NOMO-1 treated with DMSO at 0.1 percent for 48 hours (cell line): Measurements from ENCODE around the gene CACNA1F.

Source experiments
- DNase-seq: peaks from one replicate; lab custom pipeline; 2025; ENCODE audit not compliant: unreplicated experiment; lab: John Stamatoyannopoulos, UW

The CACNA1F gene

DNA sequence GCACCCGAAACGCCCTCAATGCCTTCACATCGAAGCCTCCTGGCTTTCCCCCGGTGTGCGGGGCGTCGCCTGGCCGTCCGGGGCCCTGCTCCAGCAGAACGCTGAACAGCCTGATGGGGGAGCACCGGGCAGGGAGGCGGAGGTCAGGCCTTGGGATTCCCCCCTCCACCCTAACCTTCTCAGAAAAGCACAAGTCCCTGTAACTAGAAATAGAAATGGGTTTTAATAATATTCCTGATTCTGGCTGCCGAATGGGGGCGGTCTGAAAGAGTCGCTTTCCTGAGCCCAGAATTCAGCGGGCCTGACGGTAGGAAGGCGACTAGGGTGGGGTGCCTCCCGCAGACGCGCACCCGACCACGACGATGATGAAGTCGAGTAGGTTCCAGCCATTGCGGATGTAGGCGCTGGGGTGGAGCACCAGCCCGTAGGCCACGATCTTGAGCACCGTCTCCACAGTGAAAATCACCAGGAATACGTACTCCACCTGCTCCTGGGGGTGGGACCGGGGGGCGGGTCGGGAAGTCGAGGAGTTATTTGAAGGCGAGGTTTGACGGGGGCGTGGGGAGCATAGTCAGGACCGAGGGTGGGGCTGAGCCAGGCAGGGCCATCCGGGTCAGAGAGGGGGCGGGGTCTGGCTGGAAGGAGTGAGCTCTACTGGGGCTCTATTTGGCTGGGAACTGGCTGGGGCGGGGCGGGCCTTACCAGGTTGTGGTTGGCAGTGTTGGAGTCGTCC lies 2.5 kb downstream of the CACNA1F start:
- peak; percentile 53 for DNase-seq

- no peak for DNase-seq
These were observed 5.0 kb downstream of the CACNA1F start for GRCh38 chrX:49228185-49228584.

GRCh38 chrX:49227726-49228125 lies 5.4 kb downstream of the CACNA1F start:
- no peak for DNase-seq

DNA sequence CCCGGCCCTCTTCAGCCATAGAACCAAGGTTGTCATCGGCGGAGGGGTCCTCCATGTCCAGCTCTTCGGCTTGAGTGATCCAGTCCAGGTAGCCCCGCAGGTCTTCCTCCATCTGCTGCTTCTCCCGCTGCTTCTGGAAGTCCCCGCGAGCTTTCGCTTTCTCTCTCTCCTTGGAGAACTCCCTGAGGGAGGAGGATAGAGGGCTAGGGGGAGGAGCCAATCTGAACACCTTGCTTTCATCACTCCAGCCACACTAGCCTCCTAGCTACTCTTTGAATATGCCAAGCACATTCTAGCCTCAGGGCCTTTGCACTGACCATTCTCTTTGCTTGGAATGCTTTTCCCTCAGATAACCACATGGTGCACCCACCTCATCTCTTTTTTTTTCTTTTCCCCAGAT lies 6.2 kb downstream of the CACNA1F start:
- no peak for DNase-seq

GRCh38 chrX:49225858-49226257 lies 7.3 kb downstream of the CACNA1F start:
- no peak for DNase-seq

DNA sequence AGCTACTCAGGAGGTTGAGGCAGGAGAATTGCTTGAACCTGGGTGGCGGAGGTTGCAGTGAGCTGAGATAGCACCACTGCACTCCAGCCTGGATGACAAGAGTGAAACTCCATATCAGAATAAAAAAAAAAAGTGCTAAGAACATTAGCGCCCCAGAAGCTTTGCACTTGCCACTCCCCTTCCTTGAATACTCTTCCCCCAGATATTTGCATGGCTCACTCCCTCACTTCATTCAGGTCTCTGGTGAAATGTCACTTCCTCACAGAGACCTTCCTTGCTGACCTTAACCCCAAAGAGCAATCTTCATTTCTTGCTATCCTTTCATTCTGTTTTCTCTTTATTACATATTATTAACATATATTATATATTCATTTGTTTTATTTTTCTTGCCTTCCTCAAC lies 11.3 kb downstream of the CACNA1F start:
- DNase-seq = no peak

GRCh38 chrX:49220100-49220499 lies 13.0 kb downstream of the CACNA1F start:
- no peak for DNase-seq

- no peak for DNase-seq
These were observed 18.1 kb downstream of the CACNA1F start for GRCh38 chrX:49214996-49215526.

DNA sequence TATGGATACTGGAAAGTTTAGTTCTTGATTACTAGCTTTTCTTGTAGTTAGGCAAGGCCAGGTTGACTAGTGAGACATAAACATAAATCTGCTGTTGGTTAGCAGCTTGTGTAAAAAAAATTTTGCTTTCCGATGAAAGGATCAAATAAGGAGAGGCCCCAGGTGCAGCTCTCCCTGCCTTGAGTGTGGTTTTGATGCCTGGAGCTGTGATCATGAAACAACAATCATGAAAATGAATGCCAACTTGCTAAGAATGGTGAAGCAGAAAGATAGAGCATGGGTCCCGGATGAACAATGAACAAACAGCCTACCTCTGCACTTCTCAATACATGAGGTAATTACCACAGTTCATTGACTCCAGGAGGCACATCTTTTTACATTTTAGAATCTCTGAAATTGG lies 18.7 kb downstream of the CACNA1F start:
- no peak for DNase-seq

- DNase-seq = no peak
These were observed 20.3 kb downstream of the CACNA1F start for GRCh38 chrX:49212861-49213260.

- no peak for DNase-seq
These were observed 20.9 kb downstream of the CACNA1F start for GRCh38 chrX:49212209-49212608.

- no peak for DNase-seq
These were observed 22.1 kb downstream of the CACNA1F start for GRCh38 chrX:49211074-49211473.

- no peak for DNase-seq
These were observed 22.7 kb downstream of the CACNA1F start for GRCh38 chrX:49210406-49210805.

- no peak for DNase-seq
These were observed 23.5 kb downstream of the CACNA1F start for GRCh38 chrX:49209434-49210251.

DNA sequence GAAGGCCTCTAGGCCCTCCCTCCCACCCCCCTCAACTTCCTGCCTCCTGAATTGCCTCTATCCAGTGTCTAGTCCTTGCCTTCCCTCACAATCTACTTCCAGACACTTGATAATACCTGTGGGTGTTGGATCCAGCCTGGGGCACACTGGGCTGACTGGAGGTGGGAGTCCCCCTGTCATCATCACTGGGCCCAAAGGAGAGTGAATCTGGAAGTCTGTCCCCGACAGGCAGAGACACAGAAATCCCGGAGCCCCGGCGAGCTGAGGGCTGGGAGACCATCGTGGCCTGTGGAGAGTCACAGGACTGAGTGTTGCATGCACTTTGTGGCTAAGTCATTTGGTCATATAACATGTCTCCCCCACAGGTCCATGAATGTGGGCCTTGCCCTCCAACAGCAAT lies 24.7 kb downstream of the CACNA1F start:
- DNase-seq = no peak

- no peak for DNase-seq
These were observed 26.6 kb downstream of the CACNA1F start for GRCh38 chrX:49206543-49206942.

GRCh38 chrX:49205443-49205842 lies 27.7 kb downstream of the CACNA1F start:
- no peak for DNase-seq

GRCh38 chrX:49204709-49205108 lies 28.4 kb downstream of the CACNA1F start:
- DNase-seq = no peak

DNA sequence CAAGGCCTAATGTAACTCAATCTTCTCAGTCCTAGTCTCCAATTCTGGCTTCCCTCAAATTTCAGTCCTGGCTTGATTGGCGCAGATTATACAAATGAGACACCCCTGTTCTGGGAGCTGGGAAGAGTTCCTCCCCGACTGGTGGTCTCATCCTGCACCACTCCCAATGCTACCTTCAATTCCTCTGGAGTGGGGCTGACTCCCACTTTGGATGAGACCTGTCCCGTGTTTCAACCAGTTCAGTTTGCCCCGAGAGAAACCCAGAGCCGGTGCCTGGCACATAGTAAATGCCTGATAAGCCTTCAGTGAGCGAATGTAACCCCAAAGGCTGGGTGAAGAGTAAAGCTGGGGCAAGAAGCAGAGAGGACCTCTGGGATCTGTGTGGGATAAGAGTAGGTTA lies 29.1 kb downstream of the CACNA1F start:
- no peak for DNase-seq

DNA sequence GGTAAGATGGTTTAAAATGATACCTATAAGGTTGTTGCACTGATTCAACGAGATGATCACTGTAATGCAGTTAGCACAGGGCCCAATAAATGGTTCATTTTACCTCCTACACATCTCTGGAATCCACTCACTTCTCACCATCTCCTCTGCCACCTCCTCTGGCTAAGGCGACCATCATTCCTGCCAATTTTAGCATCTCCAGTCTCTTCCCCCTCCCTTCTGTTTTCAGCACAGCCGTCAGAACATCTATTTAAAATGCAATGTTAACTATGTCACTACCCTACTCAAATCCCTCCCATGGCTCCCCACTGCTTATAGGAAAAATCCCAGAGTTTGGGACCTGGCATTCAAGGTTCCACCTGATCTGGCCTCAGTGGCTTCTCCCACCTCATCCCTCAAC lies 29.6 kb downstream of the CACNA1F start:
- DNase-seq = no peak

DNA sequence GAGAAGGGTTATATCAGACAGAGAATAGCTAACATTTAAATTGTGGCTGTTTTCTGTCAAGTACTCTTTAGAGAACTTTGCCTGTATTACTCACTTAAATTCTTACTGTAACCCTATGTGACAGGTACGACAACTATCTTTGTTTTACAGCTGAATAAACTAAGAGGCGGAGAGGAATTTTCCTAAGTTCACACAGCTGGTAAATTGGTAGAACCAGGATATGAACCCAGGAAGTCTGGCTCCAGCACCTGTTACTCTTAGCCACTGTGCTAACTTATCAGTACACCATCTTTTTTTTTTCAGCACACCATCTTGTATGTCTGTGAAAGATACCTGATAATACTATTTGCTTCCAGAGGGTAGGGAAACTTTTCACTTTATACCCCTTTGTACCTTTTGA lies 31.1 kb downstream of the CACNA1F start:
- no peak for DNase-seq
